ENCODE measurements around the gene FLNB. TPM values are rescaled to one million over a fixed set of nuclear protein-coding genes. Genes with fewer than 3 reads are reported as not detected.

The FLNB gene
- total RNA-seq, 1 experiment from 2014 or later: 83.4 TPM

DNA sequence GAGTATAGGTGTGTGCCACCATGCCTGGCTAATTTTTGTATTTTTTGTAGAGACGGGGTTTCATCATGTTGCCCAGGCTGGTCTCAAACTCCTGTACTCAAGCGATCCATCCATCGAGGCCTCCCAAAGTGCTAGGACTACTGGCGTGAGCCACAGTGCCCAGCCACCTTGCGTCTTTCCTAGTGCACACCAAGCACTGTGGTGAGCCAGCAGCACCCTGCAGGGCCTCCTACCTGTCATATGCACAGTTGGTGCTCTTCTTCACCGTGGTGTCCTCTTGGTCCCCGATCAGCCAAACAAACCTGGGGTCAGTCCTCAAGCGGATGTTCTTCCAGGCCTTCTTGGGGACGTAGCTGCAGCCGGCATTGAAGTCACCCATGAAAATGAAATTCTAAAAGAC lies 189.4 kb downstream of the FLNB start:
- no peaks in the 10 kb centered on the region for H3K4me1 ChIP-seq (ENCODE audit: insufficient read depth, low read length)
- Mint-ChIP-seq H3K4me3 (no peak overlapping the region), H3K4me1 (no peaks in the 10 kb centered on the region)

More for the DNA sequence above, 189.4 kb downstream of the FLNB start:
- Histone ChIP-seq H3K9me3 (ENCODE audit: control insufficient read depth, low read depth, low read length) (no peaks in the 10 kb centered on the region), H3K23me2 (ENCODE audit: insufficient read length, low read depth, low read length, poor library complexity, severe bottlenecking) (no peaks in the 10 kb centered on the region), H2AK5ac (ENCODE audit: insufficient read length, low read length) (no peak overlapping the region), H3K14ac (ENCODE audit: insufficient read depth, low read length) (no peak overlapping the region), H2BK15ac (ENCODE audit: low read depth, low read length) (no peak overlapping the region), H2BK5ac (ENCODE audit: insufficient read length, low read length) (no peak overlapping the region), H4K91ac (ENCODE audit: insufficient read length, low read depth, low read length) (no peak overlapping the region), H3K79me2 (ENCODE audit: insufficient read depth, low read length) (no peaks in the 10 kb centered on the region), H2BK12ac (ENCODE audit: insufficient read length, low read depth, low read length) (no peak overlapping the region), H3K27me3 (ENCODE audit: insufficient read depth, low read length) (no peaks in the 10 kb centered on the region), H3K23ac (ENCODE audit: insufficient read length, low read depth, low read length) (no peak overlapping the region), H4K8ac (replicated peaks; ENCODE audit: insufficient read length, low read depth, low read length) (no peak overlapping the region), H3K79me1 (ENCODE audit: insufficient read depth, low read depth, low read length, poor library complexity, severe bottlenecking) (no peaks in the 10 kb centered on the region), H4K20me1 (ENCODE audit: control insufficient read depth, insufficient read depth, insufficient read length) (no peaks in the 10 kb centered on the region), H3K27ac (ENCODE audit: insufficient read length, low read depth, low read length) (no peak overlapping the region), H2BK20ac (ENCODE audit: low read depth, low read length, poor library complexity, severe bottlenecking) (no peak overlapping the region), H2BK120ac (ENCODE audit: low read depth, low read length, poor library complexity, severe bottlenecking) (no peak overlapping the region), H3K9ac (ENCODE audit: extremely low read depth, insufficient read length, low read length) (no peak overlapping the region), H3K56ac (ENCODE audit: insufficient read length, low read depth, low read length) (no peak overlapping the region), H3T11ph (ENCODE audit: low read length) (no peak overlapping the region), H3K4ac (ENCODE audit: low read depth, low read length) (no peak overlapping the region), H2AFZ (ENCODE audit: low read length) (no peak overlapping the region), H3K4me2 (ENCODE audit: insufficient read depth, insufficient read length, low read length) (no peak overlapping the region), H3K18ac (ENCODE audit: insufficient read length, low read depth, low read length) (no peak overlapping the region), H4K5ac (ENCODE audit: insufficient read length, low read depth, low read length) (no peak overlapping the region)
- peaks cover 1% of the 10 kb centered on the region; the same call in 1 of the 2 replicates for H3K27me3 Mint-ChIP-seq (ENCODE audit: low read depth)
- H3K36me3 Mint-ChIP-seq (ENCODE audit: insufficient read depth in 1 of 3, low read depth in 3 of 3): no peaks in the 10 kb centered on the region
- no peak for DNase-seq
- H3K27ac Mint-ChIP-seq: no peak overlapping the region
- peaks cover 0 to 2% of the 10 kb centered on the region in 2 experiments; a peak in 1 of 5 replicates for H3K9me3 Mint-ChIP-seq
- TF ChIP-seq, protein P1, sequence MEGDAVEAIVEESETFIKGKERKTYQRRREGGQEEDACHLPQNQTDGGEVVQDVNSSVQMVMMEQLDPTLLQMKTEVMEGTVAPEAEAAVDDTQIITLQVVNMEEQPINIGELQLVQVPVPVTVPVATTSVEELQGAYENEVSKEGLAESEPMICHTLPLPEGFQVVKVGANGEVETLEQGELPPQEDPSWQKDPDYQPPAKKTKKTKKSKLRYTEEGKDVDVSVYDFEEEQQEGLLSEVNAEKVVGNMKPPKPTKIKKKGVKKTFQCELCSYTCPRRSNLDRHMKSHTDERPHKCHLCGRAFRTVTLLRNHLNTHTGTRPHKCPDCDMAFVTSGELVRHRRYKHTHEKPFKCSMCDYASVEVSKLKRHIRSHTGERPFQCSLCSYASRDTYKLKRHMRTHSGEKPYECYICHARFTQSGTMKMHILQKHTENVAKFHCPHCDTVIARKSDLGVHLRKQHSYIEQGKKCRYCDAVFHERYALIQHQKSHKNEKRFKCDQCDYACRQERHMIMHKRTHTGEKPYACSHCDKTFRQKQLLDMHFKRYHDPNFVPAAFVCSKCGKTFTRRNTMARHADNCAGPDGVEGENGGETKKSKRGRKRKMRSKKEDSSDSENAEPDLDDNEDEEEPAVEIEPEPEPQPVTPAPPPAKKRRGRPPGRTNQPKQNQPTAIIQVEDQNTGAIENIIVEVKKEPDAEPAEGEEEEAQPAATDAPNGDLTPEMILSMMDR (conservative IDR thresholded peaks at IDR 0.05): no peak
- no CpG with 5 or more reads among the region's 10 CpGs for WGBS (ENCODE audit: extremely low coverage, insufficient read length, low lambda C conversion rate)

All from H9 (cell line).